ENCODE data around the gene ANAPC2. TPM values are rescaled to one million over a fixed set of nuclear protein-coding genes. Genes with fewer than 3 reads are reported as not detected.

ANAPC2 gene
- total and polyA plus RNA-seq, 4 donors = 9.3 to 32.6 (median 19.6) TPM

DNA sequence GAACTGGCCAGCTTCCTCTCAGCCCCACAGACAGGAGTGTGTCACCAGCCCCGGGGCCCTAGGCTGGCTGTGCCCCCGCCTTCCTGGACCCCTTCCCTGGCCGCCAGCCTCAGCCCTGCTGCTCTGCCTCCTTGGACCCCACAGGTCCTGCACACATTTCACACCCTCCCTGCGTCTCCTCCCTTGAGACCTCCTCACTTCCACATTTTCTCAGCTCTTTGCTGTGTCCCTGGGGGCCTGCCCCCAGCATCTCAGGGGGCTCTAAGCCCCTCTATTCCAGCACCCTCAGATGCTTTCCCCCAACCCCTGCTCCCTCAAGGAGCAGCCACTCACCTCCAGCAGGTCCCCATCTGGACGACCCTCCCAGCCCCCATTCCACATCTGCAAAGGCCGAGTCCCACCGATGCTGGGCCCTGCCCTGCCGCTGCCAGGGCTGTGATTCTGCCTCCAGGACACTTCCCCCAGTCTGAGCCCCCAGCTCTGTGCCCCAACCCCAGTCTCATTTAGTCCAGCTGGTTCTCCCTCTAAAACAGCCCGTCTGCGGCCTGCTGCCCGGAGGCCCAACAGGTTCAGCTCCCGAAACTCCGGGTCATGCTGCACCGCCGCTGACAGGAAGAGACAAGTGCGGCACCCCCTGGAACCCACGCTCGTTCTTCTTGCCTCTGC is 46.5 kb upstream of the ANAPC2 start (continued):
- TF ChIP-seq HNF4G (IDR thresholded peaks at IDR 0.05) = no peak
- TF ChIP-seq, protein P1, sequence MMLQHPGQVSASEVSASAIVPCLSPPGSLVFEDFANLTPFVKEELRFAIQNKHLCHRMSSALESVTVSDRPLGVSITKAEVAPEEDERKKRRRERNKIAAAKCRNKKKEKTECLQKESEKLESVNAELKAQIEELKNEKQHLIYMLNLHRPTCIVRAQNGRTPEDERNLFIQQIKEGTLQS (IDR thresholded peaks at IDR 0.05) = no peak

DNA sequence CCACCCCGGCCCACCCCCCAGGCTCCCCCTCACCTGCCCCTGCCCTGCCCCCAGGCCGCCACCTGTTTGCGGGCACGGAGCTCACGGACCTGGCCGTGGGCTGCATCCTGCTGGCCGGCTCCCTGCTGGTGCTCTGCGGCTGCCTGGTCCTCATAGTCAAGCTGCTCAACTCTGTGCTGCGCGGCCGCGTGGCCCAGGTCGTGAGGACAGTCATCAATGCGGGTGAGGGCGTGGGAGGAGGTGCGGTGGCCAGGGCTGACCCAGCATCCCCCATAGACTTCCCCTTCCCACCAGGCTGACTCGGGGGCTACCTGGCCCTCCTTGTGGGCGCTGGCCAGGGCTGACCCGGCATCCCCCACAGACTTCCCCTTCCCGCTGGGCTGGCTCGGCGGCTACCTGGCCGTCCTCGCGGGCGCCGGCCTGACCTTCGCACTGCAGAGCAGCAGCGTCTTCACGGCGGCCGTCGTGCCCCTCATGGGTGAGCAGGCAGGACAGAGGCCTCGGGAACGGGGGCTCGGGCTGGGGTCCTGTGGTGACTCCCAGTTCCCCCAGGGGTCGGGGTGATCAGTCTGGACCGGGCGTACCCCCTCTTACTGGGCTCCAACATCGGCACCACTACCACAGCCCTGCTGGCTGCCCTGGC is 45.8 kb upstream of the ANAPC2 start:
- WGBS = 39% methylated on average over 40 of the region's 40 CpGs
- DNase-seq (ENCODE audit: low spot score) = no peak
- no peak overlapping the region for H3K9ac ChIP-seq (ENCODE audit: low read depth in 1 of 2, low read length in 2 of 2)
- H3K9me3 ChIP-seq (ENCODE audit: control insufficient read depth in 4 of 4, low read length in 3 of 4) = no peaks in the 10 kb centered on the region
- H3K36me3 ChIP-seq (ENCODE audit: control insufficient read depth in 4 of 4, insufficient read depth in 3 of 4, low read depth in 1 of 4, low read length in 3 of 4) = no peaks in the 10 kb centered on the region
- H3K27me3 ChIP-seq (ENCODE audit: control insufficient read depth in 4 of 4, insufficient read depth in 4 of 4, low read length in 3 of 4) = no peaks in the 10 kb centered on the region
- no peak overlapping the region for H3K27ac ChIP-seq (ENCODE audit: low read depth in 1 of 2, low read length in 2 of 2)
- TF ChIP-seq HNF4A (conservative IDR thresholded peaks at IDR 0.05) (no peak), TAF1 (conservative IDR thresholded peaks at IDR 0.05) (no peak), SP1 (IDR thresholded peaks at IDR 0.05) (no peak), RAD21 (IDR thresholded peaks at IDR 0.05) (no peak), FOXA1 (IDR thresholded peaks at IDR 0.05) (no peak), FOXA2 (IDR thresholded peaks at IDR 0.05) (no peak), GABPA (IDR thresholded peaks at IDR 0.05 in 1 of 2, conservative IDR thresholded peaks at IDR 0.05 in 1 of 2) (no peak)
- TF ChIP-seq, protein P2, sequence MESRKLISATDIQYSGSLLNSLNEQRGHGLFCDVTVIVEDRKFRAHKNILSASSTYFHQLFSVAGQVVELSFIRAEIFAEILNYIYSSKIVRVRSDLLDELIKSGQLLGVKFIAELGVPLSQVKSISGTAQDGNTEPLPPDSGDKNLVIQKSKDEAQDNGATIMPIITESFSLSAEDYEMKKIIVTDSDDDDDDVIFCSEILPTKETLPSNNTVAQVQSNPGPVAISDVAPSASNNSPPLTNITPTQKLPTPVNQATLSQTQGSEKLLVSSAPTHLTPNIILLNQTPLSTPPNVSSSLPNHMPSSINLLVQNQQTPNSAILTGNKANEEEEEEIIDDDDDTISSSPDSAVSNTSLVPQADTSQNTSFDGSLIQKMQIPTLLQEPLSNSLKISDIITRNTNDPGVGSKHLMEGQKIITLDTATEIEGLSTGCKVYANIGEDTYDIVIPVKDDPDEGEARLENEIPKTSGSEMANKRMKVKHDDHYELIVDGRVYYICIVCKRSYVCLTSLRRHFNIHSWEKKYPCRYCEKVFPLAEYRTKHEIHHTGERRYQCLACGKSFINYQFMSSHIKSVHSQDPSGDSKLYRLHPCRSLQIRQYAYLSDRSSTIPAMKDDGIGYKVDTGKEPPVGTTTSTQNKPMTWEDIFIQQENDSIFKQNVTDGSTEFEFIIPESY (IDR thresholded peaks at IDR 0.05) = no peak
- TF ChIP-seq, protein P1 (IDR thresholded peaks at IDR 0.05) = no peak
- peaks cover 5 to 21% (median 8%) of the 10 kb centered on the region in 4 donors for H3K4me1 ChIP-seq (ENCODE audit: control insufficient read depth in 4 of 4, insufficient read depth in 4 of 4, low read length in 3 of 4)
- no peak overlapping the region for H3K4me3 ChIP-seq (ENCODE audit: low read depth in 1 of 3, low read length in 3 of 3)

DNA sequence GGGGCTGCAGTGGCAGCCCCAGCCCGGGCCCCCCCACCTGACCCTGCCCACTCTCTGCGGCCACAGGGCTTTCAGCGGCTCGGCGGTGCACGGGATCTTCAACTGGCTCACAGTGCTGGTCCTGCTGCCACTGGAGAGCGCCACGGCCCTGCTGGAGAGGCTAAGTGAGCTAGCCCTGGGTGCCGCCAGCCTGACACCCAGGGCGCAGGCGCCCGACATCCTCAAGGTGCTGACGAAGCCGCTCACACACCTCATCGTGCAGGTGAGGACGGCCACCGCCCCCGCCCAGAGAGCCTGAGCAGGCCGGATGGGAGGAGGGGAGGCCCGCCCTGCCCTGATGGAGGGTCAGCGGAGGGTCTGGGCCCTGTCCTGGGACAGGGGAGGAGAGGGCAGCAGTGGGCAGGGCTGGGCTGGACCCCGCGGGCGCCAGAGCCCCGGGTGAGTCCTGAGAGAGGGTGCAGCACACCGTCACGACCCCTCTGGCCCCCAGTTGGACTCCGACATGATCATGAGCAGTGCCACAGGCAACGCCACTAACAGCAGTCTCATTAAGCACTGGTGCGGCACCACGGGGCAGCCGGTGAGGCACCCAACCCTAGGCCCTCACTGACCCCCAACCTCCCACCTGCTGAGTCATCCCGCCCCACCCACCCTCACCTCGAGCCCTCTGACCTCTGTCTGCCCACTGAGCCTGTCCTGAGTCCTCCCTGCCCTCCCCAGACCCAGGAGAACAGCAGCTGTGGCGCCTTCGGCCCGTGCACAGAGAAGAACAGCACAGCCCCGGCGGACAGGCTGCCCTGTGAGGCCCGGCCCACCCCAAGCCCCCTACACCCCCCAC is 45.0 kb upstream of the ANAPC2 start:
- no peak overlapping the region for H3K27ac ChIP-seq (ENCODE audit: low read depth in 1 of 2, low read length in 2 of 2)
- H3K4me1 ChIP-seq (ENCODE audit: control insufficient read depth in 4 of 4, insufficient read depth in 4 of 4, low read length in 3 of 4) = peaks cover 5 to 21% (median 8%) of the 10 kb centered on the region in 4 donors
- no peaks in the 10 kb centered on the region for H3K36me3 ChIP-seq (ENCODE audit: control insufficient read depth in 4 of 4, insufficient read depth in 3 of 4, low read depth in 1 of 4, low read length in 3 of 4)
- no peaks in the 10 kb centered on the region for H3K9me3 ChIP-seq (ENCODE audit: control insufficient read depth in 4 of 4, low read length in 3 of 4)
- no peak overlapping the region for H3K4me3 ChIP-seq (ENCODE audit: low read depth in 1 of 3, low read length in 3 of 3)
- no peaks in the 10 kb centered on the region for H3K27me3 ChIP-seq (ENCODE audit: control insufficient read depth in 4 of 4, insufficient read depth in 4 of 4, low read length in 3 of 4)
- WGBS = 75% methylated on average over 40 of the region's 40 CpGs
- no peak for DNase-seq (ENCODE audit: low spot score)
- no peak overlapping the region for H3K9ac ChIP-seq (ENCODE audit: low read depth in 1 of 2, low read length in 2 of 2)
- TF ChIP-seq FOXA2 (IDR thresholded peaks at IDR 0.05) (no peak), TAF1 (conservative IDR thresholded peaks at IDR 0.05) (no peak), JUND (IDR thresholded peaks at IDR 0.05) (no peak), HNF4G (IDR thresholded peaks at IDR 0.05) (no peak), YY1 (IDR thresholded peaks at IDR 0.05) (no peak), GABPA (IDR thresholded peaks at IDR 0.05 in 1 of 2, conservative IDR thresholded peaks at IDR 0.05 in 1 of 2) (no peak), EGR1 (IDR thresholded peaks at IDR 0.05; ENCODE audit: low read depth in 2 of 2) (no peak), RXRA (IDR thresholded peaks at IDR 0.05) (no peak), SP1 (IDR thresholded peaks at IDR 0.05) (no peak)
- TF ChIP-seq, protein P2 (IDR thresholded peaks at IDR 0.05) = no peak
- TF ChIP-seq, protein P3, sequence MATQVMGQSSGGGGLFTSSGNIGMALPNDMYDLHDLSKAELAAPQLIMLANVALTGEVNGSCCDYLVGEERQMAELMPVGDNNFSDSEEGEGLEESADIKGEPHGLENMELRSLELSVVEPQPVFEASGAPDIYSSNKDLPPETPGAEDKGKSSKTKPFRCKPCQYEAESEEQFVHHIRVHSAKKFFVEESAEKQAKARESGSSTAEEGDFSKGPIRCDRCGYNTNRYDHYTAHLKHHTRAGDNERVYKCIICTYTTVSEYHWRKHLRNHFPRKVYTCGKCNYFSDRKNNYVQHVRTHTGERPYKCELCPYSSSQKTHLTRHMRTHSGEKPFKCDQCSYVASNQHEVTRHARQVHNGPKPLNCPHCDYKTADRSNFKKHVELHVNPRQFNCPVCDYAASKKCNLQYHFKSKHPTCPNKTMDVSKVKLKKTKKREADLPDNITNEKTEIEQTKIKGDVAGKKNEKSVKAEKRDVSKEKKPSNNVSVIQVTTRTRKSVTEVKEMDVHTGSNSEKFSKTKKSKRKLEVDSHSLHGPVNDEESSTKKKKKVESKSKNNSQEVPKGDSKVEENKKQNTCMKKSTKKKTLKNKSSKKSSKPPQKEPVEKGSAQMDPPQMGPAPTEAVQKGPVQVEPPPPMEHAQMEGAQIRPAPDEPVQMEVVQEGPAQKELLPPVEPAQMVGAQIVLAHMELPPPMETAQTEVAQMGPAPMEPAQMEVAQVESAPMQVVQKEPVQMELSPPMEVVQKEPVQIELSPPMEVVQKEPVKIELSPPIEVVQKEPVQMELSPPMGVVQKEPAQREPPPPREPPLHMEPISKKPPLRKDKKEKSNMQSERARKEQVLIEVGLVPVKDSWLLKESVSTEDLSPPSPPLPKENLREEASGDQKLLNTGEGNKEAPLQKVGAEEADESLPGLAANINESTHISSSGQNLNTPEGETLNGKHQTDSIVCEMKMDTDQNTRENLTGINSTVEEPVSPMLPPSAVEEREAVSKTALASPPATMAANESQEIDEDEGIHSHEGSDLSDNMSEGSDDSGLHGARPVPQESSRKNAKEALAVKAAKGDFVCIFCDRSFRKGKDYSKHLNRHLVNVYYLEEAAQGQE (IDR thresholded peaks at IDR 0.05) = no peak
- TF ChIP-seq, protein P1 (IDR thresholded peaks at IDR 0.05) = no peak
- TF ChIP-seq, protein P4, sequence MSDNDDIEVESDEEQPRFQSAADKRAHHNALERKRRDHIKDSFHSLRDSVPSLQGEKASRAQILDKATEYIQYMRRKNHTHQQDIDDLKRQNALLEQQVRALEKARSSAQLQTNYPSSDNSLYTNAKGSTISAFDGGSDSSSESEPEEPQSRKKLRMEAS (IDR thresholded peaks at IDR 0.05) = no peak
